ENCODE measurements around the gene HDAC4. TPM values are rescaled to one million over a fixed set of nuclear protein-coding genes. Genes with fewer than 3 reads are reported as not detected.

HDAC4 gene
- total RNA-seq, 1 experiment from 2014 or later = 61.5 TPM

DNA sequence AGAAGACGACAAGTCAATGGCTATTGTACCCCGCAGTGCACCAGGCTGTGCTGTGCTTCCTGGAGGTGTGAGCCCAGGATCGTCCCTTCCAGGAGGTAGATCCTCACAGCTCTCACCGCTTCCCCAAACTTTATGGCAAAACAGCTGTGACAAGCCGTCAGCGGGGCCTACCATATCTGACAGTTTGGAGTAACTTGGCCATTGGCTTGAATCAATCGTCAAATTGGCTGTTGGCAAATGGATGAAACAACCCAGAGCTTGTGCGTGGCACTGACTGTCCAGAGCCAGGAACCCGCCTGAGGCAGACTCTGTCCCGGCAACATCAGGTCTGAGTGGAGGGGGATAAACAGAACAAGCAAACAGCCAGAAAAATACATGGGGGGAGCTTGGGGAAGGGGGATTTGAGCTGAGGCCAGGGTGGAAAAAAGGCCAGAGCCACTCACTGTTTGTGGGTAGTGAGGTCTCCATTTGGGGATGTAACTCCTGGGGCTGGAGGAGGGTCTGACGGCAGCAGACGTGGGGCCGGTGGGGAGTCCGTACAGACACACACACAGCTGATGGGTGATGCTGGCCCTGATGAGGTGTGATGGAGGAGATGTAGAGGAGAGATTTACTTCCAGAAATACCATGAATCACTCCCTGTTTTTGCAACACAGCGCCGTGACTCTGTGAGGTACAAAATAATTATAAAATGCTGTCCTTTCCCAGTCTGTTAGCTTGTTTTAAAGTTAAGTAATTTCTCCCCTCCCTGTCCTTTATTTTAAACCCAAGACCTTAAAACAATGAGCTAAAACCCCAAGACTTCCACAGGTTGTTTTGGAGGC lies 378.2 kb downstream of the HDAC4 start:
- H4K20me1 ChIP-seq (ENCODE audit: insufficient read depth) = 0 out of 2 replicates have a peak, but pooled peaks cover 3% of the 10 kb centered on the region
- no peak overlapping the region for H2AFZ ChIP-seq
- peaks cover under 1% of the 10 kb centered on the region; the same call in 1 of the 2 replicates for H3F3A ChIP-seq (ENCODE audit: insufficient read depth, low read depth)
- ChIA-PET POLR2A (ENCODE audit: unreplicated experiment) (no interaction called here), CTCF (interaction anchor here (0.6 kb wide), 1 partner anchor 665 kb away, joined by 3 read pairs; no protein-coding TSS in a partner anchor)
- DNase-seq = no peak
- intact Hi-C loops (cut with micrococcal nuclease; ENCODE audit: unreplicated experiment) = no loop called here
- no peaks in the 10 kb centered on the region for H3K9me2 ChIP-seq (ENCODE audit: insufficient read depth)
- H3K4me3 ChIP-seq = no peak overlapping the region
- no peaks in the 10 kb centered on the region for H3K36me3 ChIP-seq (ENCODE audit: low read depth)
- H3K27ac ChIP-seq = no peak overlapping the region
- H3K27me3 ChIP-seq (ENCODE audit: insufficient read depth, low read depth) = peaks cover 98% of the 10 kb centered on the region
- H3K4me2 ChIP-seq = no peak overlapping the region
- no peaks in the 10 kb centered on the region for H3K9me3 ChIP-seq (ENCODE audit: insufficient read depth, low read depth)
- no TSS peak for BruUV-seq (replicated peaks)
- no peaks in the 10 kb centered on the region for H3K4me1 ChIP-seq (replicated peaks; ENCODE audit: insufficient read depth)
- TF ChIP-seq, protein P1, sequence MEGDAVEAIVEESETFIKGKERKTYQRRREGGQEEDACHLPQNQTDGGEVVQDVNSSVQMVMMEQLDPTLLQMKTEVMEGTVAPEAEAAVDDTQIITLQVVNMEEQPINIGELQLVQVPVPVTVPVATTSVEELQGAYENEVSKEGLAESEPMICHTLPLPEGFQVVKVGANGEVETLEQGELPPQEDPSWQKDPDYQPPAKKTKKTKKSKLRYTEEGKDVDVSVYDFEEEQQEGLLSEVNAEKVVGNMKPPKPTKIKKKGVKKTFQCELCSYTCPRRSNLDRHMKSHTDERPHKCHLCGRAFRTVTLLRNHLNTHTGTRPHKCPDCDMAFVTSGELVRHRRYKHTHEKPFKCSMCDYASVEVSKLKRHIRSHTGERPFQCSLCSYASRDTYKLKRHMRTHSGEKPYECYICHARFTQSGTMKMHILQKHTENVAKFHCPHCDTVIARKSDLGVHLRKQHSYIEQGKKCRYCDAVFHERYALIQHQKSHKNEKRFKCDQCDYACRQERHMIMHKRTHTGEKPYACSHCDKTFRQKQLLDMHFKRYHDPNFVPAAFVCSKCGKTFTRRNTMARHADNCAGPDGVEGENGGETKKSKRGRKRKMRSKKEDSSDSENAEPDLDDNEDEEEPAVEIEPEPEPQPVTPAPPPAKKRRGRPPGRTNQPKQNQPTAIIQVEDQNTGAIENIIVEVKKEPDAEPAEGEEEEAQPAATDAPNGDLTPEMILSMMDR (conservative IDR thresholded peaks at IDR 0.05) = no peak
- no peak for TF ChIP-seq EZH2 (IDR thresholded peaks at IDR 0.05; ENCODE audit: low read depth)
- no peaks in the 10 kb centered on the region for H3K79me2 ChIP-seq (ENCODE audit: low read depth)

DNA sequence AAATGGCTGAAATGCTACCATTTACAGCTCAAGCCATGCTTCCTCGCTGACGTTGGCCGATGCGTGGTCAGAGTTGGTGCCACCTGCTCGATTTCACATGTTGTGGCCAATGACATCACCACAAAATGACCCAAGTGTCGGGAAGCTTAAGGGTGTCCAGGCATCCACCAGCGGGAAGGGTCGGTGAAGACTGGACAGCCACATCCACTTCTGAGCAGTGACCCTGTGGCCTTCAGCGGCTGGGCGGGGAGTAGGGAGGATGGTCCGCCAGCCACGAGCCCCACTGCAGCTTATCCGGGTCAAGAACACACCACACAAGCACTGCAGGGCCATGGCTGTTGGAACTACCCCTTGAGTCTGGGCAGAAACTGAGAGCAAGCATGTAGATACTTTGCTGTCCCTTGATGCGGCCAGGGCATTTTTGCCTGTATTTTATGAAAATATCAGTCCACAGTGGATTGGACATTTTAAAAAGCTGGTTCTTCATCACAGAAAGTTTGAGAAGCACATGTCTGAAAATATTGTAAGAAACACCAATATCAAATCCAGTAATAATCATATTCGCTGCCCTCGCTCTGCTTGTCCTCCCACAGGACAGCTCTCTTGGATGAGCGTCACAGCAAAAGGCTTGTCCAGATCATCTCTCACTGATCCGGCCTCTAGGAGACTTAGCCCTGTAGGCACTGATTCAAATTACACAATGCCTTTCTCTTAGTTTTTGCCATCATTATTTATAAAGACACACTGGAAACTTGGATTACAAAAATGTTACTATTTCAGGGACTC lies 379.0 kb downstream of the HDAC4 start:
- 0 out of 2 replicates have a peak, but pooled peaks cover 3% of the 10 kb centered on the region for H4K20me1 ChIP-seq (ENCODE audit: insufficient read depth)
- no peak overlapping the region for H3K4me3 ChIP-seq
- H3K27ac ChIP-seq = no peak overlapping the region
- peaks cover 98% of the 10 kb centered on the region for H3K27me3 ChIP-seq (ENCODE audit: insufficient read depth, low read depth)
- H2AFZ ChIP-seq = no peak overlapping the region
- H3K9me3 ChIP-seq (ENCODE audit: insufficient read depth, low read depth) = no peaks in the 10 kb centered on the region
- ChIA-PET CTCF (no interaction called here), POLR2A (ENCODE audit: unreplicated experiment) (no interaction called here)
- peaks cover 6% of the 10 kb centered on the region; the same call in 1 of the 2 replicates for H3F3A ChIP-seq (ENCODE audit: insufficient read depth, low read depth)
- H3K9me2 ChIP-seq (ENCODE audit: insufficient read depth) = no peaks in the 10 kb centered on the region
- DNase-seq = no peak
- intact Hi-C loops (cut with micrococcal nuclease; ENCODE audit: unreplicated experiment) = no loop called here
- no peaks in the 10 kb centered on the region for H3K4me1 ChIP-seq (replicated peaks; ENCODE audit: insufficient read depth)
- H3K4me2 ChIP-seq = no peak overlapping the region
- H3K79me2 ChIP-seq (ENCODE audit: low read depth) = no peaks in the 10 kb centered on the region
- TF ChIP-seq, protein P1 (conservative IDR thresholded peaks at IDR 0.05) = no peak
- peak; percentile 92; the same call in 1 of the 2 replicates for TF ChIP-seq EZH2 (IDR thresholded peaks at IDR 0.05; ENCODE audit: low read depth)
- H3K36me3 ChIP-seq (ENCODE audit: low read depth) = no peaks in the 10 kb centered on the region
- BruUV-seq (replicated peaks) = no TSS peak

DNA sequence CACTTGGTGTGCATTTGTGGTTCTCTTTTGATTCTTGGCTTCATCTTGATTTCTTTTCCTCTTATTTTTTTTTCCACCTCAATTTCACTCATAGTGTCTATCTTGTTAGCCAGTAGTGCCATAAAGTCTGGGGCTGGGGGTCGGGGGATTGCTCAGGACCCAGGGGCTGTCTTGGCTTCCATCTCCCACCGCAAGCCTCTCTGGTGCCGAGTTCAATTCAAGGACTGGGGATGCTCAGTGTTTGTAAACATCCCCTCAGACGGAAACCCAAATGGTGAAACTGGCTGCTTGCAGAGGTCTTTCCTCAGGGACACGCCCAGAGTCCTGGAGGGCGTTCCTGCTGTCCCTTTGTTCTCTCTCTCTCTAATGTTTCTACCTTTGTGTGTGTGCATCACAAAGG lies 379.6 kb downstream of the HDAC4 start:
- no peak for DNase-seq
- Histone ChIP-seq H3K27ac (no peak overlapping the region), H3K4me2 (no peak overlapping the region), H3K27me3 (ENCODE audit: insufficient read depth, low read depth) (peaks cover 98% of the 10 kb centered on the region), H4K20me1 (ENCODE audit: insufficient read depth) (peaks cover 3% of the 10 kb centered on the region; the same call in 1 of the 2 replicates), H2AFZ (no peak overlapping the region), H3F3A (ENCODE audit: insufficient read depth, low read depth) (peaks cover 6% of the 10 kb centered on the region; the same call in 1 of the 2 replicates), H3K4me1 (replicated peaks; ENCODE audit: insufficient read depth) (no peaks in the 10 kb centered on the region), H3K4me3 (no peak overlapping the region), H3K36me3 (ENCODE audit: low read depth) (no peaks in the 10 kb centered on the region), H3K79me2 (ENCODE audit: low read depth) (no peaks in the 10 kb centered on the region), H3K9me3 (ENCODE audit: insufficient read depth, low read depth) (no peaks in the 10 kb centered on the region), H3K9me2 (ENCODE audit: insufficient read depth) (no peaks in the 10 kb centered on the region)
- no TSS peak for BruUV-seq (replicated peaks)
- CTCF ChIA-PET = no interaction called here
- POLR2A ChIA-PET (ENCODE audit: unreplicated experiment) = no interaction called here
- TF ChIP-seq EZH2 (IDR thresholded peaks at IDR 0.05; ENCODE audit: low read depth) = no peak
- TF ChIP-seq, protein P1 (conservative IDR thresholded peaks at IDR 0.05) = no peak
- intact Hi-C loops (cut with micrococcal nuclease; ENCODE audit: unreplicated experiment) = no loop called here
